Measurements from ENCODE around the gene ESR1.
"Not testable (repeated sequence)": the region's sequence is repeated elsewhere in the genome, so short reads cannot be mapped to it uniquely, and the experiment has no call there.

The ESR1 gene

DNA sequence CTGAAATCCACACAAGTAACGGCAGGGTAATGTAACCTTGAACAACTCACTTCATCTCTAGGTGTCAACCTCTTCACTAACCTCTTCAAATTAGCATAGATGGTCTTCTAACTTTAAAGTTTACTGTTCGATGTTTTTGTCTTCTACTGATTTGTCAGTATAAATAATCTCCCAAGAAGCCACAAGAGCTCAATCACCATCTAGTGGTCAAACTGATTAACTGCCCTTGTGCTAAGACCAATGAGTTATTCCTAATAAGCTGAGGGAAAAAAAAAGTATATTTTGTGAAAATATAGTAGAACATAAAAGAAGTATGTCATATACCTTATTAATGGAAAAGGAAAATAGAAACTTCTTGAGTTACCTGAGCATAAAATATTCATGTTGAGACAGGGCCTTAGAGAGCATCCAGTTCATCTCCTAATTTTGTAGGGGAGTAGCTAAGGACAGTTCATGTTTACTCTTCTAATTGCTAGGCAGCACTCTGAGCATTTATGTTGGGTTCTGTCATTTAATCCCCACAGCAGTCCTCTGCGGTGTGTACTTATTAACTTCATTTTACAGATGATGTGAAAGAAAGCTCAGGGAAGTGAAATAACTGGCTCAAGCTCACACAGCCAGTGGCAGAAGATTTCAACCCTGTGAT is 317.1 kb downstream of the ESR1 start:
- Mint-ChIP-seq H3K4me3 (no peak overlapping the region), H3K27me3 (ENCODE audit: low read depth) (no peaks in the 10 kb centered on the region), H3K9me3 (no peaks in the 10 kb centered on the region), H3K4me1 (ENCODE audit: low read depth) (no peaks in the 10 kb centered on the region), H3K36me3 (ENCODE audit: low read depth) (peaks cover 37% of the 10 kb centered on the region), H3K27ac (no peak overlapping the region)
- DNase-seq (ENCODE audit: low spot score) = no peak

DNA sequence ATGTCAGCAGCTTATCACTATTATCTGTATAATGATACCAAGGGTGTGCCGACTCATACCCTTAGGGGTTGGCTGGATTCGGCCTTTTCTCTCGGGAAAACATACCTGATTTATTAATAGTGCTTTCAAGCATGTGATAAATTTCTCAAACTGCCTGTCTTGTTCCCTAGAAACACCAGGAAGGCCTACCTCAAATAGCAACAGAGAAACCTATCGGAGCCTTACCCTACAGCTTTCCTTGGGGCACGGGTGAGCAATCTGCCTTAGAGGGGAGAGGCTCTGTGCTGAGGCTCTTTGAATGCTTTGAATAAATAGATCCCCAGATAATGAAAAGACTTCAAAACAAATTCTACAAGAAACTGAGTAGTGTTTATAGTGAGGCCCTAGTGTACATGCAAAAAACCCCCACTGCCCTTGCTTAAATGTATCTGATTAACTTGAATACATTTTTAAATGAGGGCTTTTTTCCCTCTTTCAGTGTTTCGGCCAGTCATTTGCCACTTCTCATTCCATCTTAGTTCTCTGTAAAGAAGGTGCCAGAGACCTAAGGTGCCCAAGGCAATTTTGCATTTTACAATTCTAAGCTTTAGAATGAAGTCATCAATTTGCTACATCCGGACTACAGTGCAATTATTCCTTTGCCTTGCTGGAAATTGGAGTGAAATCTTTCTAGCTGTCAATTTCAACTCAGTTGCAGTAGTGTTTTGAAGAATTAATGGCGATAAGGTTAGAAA is 320.1 kb downstream of the ESR1 start:
- H3K4me1 Mint-ChIP-seq (ENCODE audit: low read depth) = no peaks in the 10 kb centered on the region
- H3K9me3 Mint-ChIP-seq = no peaks in the 10 kb centered on the region
- no peak overlapping the region for H3K27ac Mint-ChIP-seq
- H3K27me3 Mint-ChIP-seq (ENCODE audit: low read depth) = no peaks in the 10 kb centered on the region
- H3K4me3 Mint-ChIP-seq = no peak overlapping the region
- no peak for DNase-seq (ENCODE audit: low spot score)
- H3K36me3 Mint-ChIP-seq (ENCODE audit: low read depth) = peaks cover 45% of the 10 kb centered on the region

GRCh38 chr6:152129691-152130151 is 322.2 kb downstream of the ESR1 start:
- Mint-ChIP-seq H3K36me3 (ENCODE audit: low read depth) (peaks cover 54% of the 10 kb centered on the region), H3K9me3 (no peaks in the 10 kb centered on the region), H3K4me3 (no peak overlapping the region), H3K27me3 (ENCODE audit: low read depth) (no peaks in the 10 kb centered on the region), H3K27ac (no peak overlapping the region), H3K4me1 (ENCODE audit: low read depth) (no peaks in the 10 kb centered on the region)
- DNase-seq (ENCODE audit: low spot score) = no peak

GRCh38 chr6:152130441-152130840 is 323.0 kb downstream of the ESR1 start:
- Mint-ChIP-seq H3K4me3 (no peak overlapping the region), H3K36me3 (ENCODE audit: low read depth) (peaks cover 61% of the 10 kb centered on the region), H3K27ac (no peak overlapping the region), H3K27me3 (ENCODE audit: low read depth) (no peaks in the 10 kb centered on the region), H3K4me1 (ENCODE audit: low read depth) (no peaks in the 10 kb centered on the region), H3K9me3 (no peaks in the 10 kb centered on the region)
- no peak for DNase-seq (ENCODE audit: low spot score)

GRCh38 chr6:152135755-152136448 is 328.4 kb downstream of the ESR1 start:
- H3K4me1 Mint-ChIP-seq (ENCODE audit: low read depth) = no peaks in the 10 kb centered on the region
- H3K4me3 Mint-ChIP-seq = no peak overlapping the region
- DNase-seq (ENCODE audit: low spot score) = no peak
- H3K27ac Mint-ChIP-seq = no peak overlapping the region
- no peaks in the 10 kb centered on the region for H3K27me3 Mint-ChIP-seq (ENCODE audit: low read depth)
- H3K36me3 Mint-ChIP-seq (ENCODE audit: low read depth) = peaks cover 62% of the 10 kb centered on the region
- no peaks in the 10 kb centered on the region for H3K9me3 Mint-ChIP-seq

DNA sequence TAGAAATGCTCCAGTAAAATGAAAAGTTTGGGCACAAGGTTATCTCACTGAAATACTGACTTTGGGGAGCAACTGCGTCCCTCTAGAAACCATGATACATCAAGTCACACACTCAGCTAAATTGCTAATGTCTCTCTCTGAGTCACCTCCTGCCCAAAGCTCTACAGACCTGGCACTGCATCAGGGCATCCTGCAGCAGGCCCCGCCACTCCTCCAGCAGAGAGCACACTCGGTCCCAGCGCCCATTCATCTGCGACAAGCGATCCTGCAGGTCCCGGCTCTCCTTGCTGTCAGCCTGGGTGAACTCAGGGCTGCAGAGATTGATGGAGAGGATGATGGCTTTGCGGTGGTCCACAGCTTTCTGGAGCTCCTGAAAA is 329.0 kb downstream of the ESR1 start:
- H3K27ac Mint-ChIP-seq = no peak overlapping the region
- H3K27me3 Mint-ChIP-seq (ENCODE audit: low read depth) = no peaks in the 10 kb centered on the region
- DNase-seq (ENCODE audit: low spot score) = no peak
- peaks cover 62% of the 10 kb centered on the region for H3K36me3 Mint-ChIP-seq (ENCODE audit: low read depth)
- H3K4me3 Mint-ChIP-seq = no peak overlapping the region
- H3K4me1 Mint-ChIP-seq (ENCODE audit: low read depth) = no peaks in the 10 kb centered on the region
- H3K9me3 Mint-ChIP-seq = no peaks in the 10 kb centered on the region

DNA sequence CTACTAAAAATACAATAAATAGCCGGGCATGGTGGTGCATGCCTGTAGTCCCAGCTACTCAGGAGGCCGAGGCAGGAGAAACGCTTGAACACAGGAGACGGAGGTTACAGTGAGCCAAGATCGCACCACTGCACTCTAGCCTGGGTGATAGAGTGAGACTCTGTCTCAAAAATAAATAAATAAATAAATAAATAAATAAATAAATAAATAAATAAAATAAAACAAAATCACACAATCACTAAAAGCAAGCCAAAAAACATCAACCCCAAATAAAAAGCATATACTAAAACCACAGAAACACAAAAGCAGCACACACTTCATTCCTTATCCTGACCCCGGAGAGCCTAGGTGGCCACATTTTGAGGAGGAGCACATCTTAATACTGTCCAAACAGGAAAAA is 330.9 kb downstream of the ESR1 start:
- not testable (repeated sequence) for H3K4me1 Mint-ChIP-seq (ENCODE audit: low read depth); H3K4me3 Mint-ChIP-seq; H3K9me3 Mint-ChIP-seq; DNase-seq (ENCODE audit: low spot score); H3K27me3 Mint-ChIP-seq (ENCODE audit: low read depth); H3K27ac Mint-ChIP-seq
- H3K36me3 Mint-ChIP-seq (ENCODE audit: low read depth) = peaks cover 50% of the 10 kb centered on the region

- Mint-ChIP-seq H3K27ac (no peak overlapping the region), H3K27me3 (ENCODE audit: low read depth) (no peaks in the 10 kb centered on the region), H3K4me1 (ENCODE audit: low read depth) (no peaks in the 10 kb centered on the region), H3K9me3 (no peaks in the 10 kb centered on the region), H3K4me3 (no peak overlapping the region), H3K36me3 (ENCODE audit: low read depth) (peaks cover 40% of the 10 kb centered on the region)
- DNase-seq (ENCODE audit: low spot score) = no peak
Measured at GRCh38 chr6:152142105-152142504, 334.6 kb downstream of the ESR1 start.

GRCh38 chr6:152143359-152143758 is 335.9 kb downstream of the ESR1 start:
- peaks cover 48% of the 10 kb centered on the region for H3K36me3 Mint-ChIP-seq (ENCODE audit: low read depth)
- H3K9me3 Mint-ChIP-seq = no peaks in the 10 kb centered on the region
- no peak overlapping the region for H3K4me3 Mint-ChIP-seq
- H3K4me1 Mint-ChIP-seq (ENCODE audit: low read depth) = no peaks in the 10 kb centered on the region
- H3K27me3 Mint-ChIP-seq (ENCODE audit: low read depth) = no peaks in the 10 kb centered on the region
- no peak for DNase-seq (ENCODE audit: low spot score)
- H3K27ac Mint-ChIP-seq = no peak overlapping the region

GRCh38 chr6:152146385-152146784 is 338.9 kb downstream of the ESR1 start:
- DNase-seq (ENCODE audit: low spot score) = no peak
- Mint-ChIP-seq H3K36me3 (ENCODE audit: low read depth) (peaks cover 54% of the 10 kb centered on the region), H3K4me3 (no peak overlapping the region), H3K27ac (no peak overlapping the region), H3K9me3 (no peaks in the 10 kb centered on the region), H3K27me3 (ENCODE audit: low read depth) (no peaks in the 10 kb centered on the region), H3K4me1 (ENCODE audit: low read depth) (no peaks in the 10 kb centered on the region)

DNA sequence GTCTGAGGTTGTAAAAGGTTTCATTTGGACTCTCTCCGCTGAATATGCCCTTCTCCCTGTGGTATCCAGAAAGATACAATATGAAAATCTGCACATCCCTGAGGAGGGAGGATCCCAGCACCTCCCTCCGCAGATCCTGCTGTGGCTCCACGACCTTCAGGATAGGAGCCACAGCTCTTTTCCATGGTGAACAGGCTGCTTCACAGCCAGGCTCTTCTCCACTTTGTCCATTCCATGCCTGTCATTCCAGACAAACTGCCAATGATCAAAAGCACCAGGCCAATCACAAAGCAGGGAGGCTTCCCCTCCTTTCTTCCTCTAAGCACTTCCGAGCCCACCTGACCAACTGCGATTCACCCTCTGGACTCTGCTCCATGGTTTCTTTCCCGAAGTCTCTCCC is 339.8 kb downstream of the ESR1 start:
- no peak overlapping the region for H3K27ac Mint-ChIP-seq
- no peaks in the 10 kb centered on the region for H3K9me3 Mint-ChIP-seq
- no peaks in the 10 kb centered on the region for H3K27me3 Mint-ChIP-seq (ENCODE audit: low read depth)
- peaks cover 62% of the 10 kb centered on the region for H3K36me3 Mint-ChIP-seq (ENCODE audit: low read depth)
- H3K4me1 Mint-ChIP-seq (ENCODE audit: low read depth) = no peaks in the 10 kb centered on the region
- H3K4me3 Mint-ChIP-seq = no peak overlapping the region
- DNase-seq (ENCODE audit: low spot score) = no peak

DNA sequence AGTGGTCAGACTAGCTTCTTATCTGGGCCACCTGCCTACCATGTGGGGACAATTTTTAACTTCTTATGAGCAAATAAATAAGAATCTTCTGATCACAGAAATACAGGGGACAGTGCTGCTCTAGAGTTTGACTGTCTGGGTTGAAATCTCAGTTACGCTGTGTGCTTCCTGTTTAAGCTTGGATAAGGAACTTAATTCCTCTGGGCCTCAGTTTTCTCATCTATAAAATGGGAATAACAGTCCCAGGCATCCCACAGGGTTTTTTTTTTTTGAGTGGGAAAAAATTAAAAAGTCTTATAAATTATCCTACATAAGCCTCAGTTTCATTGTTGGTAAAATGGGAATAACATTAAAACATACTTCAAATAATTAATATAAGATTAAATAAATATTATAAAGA is 340.9 kb downstream of the ESR1 start:
- no peaks in the 10 kb centered on the region for H3K4me1 Mint-ChIP-seq (ENCODE audit: low read depth)

GRCh38 chr6:152150196-152150595 is 342.7 kb downstream of the ESR1 start:
- Mint-ChIP-seq H3K27me3 (ENCODE audit: low read depth) (no peaks in the 10 kb centered on the region), H3K27ac (no peak overlapping the region)

More for the DNA sequence above, 340.9 kb downstream of the ESR1 start:
- Mint-ChIP-seq H3K4me3 (no peak overlapping the region), H3K36me3 (ENCODE audit: low read depth) (peaks cover 57% of the 10 kb centered on the region), H3K27ac (no peak overlapping the region), H3K27me3 (ENCODE audit: low read depth) (no peaks in the 10 kb centered on the region), H3K9me3 (no peaks in the 10 kb centered on the region)
- no peak for DNase-seq (ENCODE audit: low spot score)

DNA sequence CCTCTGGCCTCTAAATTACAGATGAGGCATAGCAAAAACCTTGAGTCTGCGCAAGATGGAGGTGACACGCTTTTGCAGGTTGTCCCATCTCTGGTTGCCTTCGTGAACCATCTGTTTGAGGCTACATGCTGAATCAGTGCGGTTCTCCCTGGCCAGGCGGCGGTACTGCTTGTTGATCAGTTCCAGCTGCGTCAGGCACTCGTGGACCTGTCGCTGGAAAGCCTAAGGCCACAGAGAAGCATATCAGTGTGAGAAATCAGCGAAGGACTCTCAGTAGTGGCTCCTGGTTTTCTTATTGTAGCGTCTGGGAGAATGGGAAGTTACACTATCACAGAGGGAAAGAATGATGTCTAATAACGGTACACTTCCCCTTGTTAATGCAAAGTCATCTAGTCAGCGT is 344.4 kb downstream of the ESR1 start:
- no peaks in the 10 kb centered on the region for H3K27me3 Mint-ChIP-seq (ENCODE audit: low read depth)
- no peak overlapping the region for H3K4me3 Mint-ChIP-seq
- no peaks in the 10 kb centered on the region for H3K9me3 Mint-ChIP-seq
- DNase-seq (ENCODE audit: low spot score) = no peak
- H3K27ac Mint-ChIP-seq = no peak overlapping the region
- H3K36me3 Mint-ChIP-seq (ENCODE audit: low read depth) = peaks cover 52% of the 10 kb centered on the region
- H3K4me1 Mint-ChIP-seq (ENCODE audit: low read depth) = no peaks in the 10 kb centered on the region

More at GRCh38 chr6:152150196-152150595, 342.7 kb downstream of the ESR1 start:
- no peak for DNase-seq (ENCODE audit: low spot score)
- Mint-ChIP-seq H3K4me3 (no peak overlapping the region), H3K4me1 (ENCODE audit: low read depth) (no peaks in the 10 kb centered on the region), H3K9me3 (no peaks in the 10 kb centered on the region), H3K36me3 (ENCODE audit: low read depth) (peaks cover 55% of the 10 kb centered on the region)

All from T-helper 2 cell treated with Interferon-gamma antibody and Interleukin-4, amounts not matched to agents 5 μg/mL and 100 μg/mL, for 36 hours (primary cell).